GM19395 (cell line): ENCODE results near the gene PSKH1.
"Not testable (repeated sequence)": the region's sequence is repeated elsewhere in the genome, so short reads cannot be mapped to it uniquely, and the experiment has no call there.

Source experiments
- ATAC-seq: cut with Tn5 transposase; IDR thresholded peaks from one replicate; pipeline ENCODE4 v1.9.1; 2021; ENCODE audit warnings: mild to moderate bottlenecking, moderate library complexity; ENCODE audit not compliant: unreplicated experiment

Gene PSKH1

DNA sequence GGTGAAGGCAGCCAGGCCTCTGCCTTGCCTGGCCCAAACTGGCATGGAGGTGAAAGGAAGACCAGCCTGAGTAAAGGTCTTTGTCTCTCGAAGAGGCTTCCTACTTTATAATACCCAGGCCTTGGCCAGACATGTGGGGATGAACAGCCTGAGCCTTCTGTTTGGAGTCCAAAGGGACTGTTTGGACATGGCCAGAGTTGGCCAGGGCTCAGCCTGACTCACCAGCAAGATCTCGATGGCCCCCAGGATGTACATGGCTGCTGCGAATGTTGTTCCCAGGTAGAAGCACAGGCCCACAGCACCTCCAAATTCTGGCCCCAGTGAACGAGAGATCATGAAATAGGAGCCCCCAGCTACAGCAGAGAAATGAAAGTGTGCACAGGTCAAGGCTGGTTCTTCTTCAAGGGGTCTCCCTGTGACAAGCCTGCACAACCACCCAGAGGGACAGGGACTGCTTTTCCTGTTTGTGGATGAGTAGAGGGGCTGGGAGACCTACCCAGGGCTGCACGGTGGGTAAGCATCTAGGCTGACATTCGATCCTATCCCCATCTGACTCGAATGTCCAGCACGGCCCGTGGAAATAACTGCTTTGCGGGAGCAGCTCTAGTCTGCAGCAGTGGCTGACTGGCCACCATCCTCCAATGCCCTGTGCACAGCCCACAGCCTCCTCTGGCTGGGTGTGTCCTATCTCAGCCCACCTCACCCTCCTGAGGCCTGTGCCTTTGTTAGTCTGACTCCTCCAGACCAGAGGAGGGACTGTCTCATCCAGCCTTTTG lies 61.6 kb downstream of the PSKH1 start:
- no peak for ATAC-seq

DNA sequence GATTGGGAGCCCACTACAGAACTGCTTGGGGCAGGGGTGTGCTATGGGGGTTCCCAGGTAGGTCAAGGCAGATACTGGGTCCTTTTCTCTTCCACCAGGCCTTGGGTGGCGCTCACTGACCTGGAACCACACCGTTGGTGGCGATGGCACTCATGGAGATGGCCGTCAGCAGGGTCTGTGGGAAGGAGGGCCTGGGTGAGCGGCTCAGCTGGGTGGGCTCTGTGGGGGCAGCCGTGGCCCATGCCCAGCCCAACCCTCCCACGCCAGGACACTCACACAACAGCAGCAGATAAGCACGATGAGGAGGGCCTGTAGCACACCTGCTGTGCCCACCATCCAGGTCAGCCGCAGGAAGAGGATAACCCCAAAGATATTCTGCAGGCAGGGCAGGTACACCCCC lies 64.6 kb downstream of the PSKH1 start:
- ATAC-seq: no peak

DNA sequence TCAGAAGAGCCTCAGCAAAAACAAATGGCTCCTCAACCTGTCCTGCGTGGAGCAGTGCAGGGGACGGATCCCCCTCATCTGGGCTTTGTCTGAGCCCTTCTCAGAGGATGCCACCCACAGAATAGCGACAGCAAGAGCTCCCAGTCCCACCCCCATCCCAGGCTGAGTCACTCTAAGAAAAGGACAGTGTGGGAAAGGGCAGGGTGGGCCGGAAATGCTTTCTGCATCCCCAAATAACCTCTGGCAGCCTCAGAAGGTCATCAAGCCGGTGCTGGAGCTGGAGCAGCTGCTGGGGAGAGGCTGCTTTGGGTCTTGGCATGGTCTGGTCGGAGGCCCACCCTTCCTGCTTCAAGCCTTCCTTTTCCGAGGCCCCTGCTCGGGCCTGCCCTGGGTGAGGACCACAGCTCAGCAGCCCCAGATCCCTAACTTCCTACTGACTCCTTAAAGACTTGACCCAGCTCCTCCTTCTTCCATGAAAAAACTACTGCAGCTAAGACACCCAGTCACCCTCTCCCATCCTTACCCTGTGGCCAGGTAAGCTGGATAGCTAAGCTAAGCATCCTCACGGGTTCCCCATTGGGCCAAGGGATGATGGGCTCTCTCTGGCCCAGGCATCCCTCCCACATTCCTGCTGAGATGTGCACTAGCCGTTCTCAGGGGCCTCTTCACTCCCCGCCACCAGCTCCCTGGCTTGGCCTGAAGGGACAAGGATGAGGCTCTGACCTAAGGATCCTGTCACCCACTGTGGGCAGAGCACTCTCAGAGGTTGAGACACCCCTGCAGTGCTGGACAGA lies 66.7 kb downstream of the PSKH1 start:
- no peak for ATAC-seq

DNA sequence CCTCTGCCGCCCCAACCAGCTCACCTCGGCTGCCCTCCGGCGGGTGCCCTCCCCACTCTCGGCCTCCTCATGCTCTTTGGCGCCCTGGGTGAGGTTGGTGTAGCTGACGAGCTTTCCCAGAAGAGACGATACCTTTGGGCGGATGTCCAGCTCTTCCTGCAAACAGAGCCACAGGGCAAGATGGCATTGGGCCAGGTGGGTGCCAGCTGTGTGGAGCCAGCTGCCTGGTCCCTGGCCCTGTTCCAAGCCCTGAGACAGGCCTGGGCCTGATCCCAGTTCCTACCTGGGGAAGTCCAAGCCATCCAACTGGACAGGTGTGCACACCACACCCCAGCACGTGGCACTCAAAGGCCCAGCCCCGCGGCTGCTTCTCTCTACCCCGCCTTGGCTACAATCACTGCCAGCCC lies 68.5 kb downstream of the PSKH1 start:
- ATAC-seq: no peak

DNA sequence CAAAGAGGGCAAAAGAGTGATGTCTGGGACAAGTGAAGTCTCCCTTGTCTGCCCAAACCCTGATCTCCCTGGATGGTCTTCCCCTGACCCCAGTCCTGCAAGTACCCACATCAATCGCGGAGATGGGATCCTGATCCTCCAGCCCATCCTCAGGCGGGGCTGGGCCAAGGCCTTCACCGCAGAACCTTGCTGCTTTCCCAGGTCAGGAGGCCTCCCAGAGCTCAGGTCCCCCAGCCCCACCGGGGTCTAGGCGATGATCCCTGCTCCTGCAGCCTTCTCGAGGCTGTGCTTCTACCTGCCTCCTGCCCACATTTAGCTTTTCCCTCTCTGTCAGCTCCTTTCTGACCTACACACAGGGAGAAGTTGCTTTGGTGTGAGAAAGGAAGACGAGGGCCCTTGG lies 69.1 kb downstream of the PSKH1 start:
- ATAC-seq: no peak

DNA sequence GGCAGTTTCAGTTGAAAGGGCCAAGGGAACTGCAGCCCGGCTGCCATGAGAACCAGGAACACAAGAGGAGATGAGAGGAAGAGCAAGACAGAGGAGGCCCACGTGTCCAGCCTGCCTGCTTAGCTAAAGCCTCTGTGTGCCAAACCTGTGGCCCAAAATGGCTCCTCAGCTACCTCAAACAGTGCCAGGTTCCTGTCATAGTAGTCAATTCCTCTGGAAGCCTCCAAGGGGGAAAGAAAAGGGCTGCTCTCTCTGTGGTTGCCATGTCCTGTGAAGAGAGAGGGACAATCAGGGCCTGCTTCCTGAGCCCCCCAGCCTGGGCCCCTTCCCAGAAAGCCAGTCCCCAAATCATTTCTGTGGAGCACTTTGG lies 70.2 kb downstream of the PSKH1 start:
- ATAC-seq: no peak

DNA sequence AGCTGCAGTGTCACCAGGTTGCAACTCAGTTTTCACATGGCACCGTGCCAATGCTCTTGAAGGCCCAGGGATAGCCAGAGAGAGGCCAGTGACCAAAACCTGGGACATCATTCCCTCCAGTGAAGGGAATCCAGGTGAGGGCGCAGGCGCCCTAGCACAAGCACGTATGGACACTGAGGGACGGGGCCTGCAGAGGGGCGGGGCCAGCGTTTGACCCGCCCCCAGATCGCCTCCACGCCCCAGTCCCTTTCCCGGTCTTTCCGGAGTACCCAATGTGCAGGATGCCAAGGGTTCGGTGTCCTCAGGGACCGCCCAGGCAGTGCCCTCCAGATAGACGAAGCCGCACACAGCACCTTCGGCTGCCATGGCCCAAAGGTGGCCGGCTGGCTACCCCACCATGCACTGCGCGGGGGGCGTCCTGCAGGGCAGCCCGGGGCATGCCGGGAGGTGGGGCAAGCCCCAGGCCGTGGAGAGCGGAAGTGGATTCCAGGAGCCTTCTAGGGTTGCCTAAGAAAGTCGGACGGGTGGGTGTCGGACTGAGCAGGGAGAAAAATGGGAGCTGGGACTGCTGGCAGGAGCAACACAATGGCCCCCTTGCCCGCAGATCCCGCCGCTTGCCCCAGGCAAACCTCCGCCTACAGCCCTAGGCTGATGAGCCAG lies 70.7 kb downstream of the PSKH1 start:
- no peak for ATAC-seq

DNA sequence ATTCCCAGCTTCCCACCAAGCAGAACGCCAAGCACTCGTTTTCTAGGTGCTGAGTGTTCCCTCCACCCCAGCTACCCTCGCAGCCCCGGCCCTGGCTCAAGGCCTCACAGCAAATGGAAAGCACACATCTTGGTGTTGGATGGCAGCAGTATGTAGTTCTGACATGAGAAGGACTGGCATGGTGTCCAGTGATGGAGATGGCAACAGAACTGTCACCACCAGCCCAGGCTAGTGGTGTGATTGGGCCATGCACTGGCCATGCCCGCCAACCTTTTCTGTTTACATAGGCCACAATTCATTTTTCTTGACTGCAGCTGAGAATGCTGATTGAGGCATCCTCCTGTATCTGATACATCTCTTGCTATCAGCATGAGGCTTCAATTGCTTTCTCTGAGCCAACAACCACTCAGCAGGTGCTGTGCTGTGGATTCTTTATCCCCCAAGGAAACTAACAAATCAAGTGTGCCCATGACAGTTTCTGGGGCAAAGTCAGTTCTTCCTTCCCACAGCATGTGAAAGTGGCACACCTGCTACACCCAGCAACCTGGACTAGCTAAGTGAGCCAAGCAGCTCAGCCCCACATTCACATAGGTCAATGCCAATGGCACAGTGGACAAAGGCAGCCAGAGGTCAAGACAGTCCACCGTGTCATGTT lies 71.5 kb downstream of the PSKH1 start:
- ATAC-seq: no peak

DNA sequence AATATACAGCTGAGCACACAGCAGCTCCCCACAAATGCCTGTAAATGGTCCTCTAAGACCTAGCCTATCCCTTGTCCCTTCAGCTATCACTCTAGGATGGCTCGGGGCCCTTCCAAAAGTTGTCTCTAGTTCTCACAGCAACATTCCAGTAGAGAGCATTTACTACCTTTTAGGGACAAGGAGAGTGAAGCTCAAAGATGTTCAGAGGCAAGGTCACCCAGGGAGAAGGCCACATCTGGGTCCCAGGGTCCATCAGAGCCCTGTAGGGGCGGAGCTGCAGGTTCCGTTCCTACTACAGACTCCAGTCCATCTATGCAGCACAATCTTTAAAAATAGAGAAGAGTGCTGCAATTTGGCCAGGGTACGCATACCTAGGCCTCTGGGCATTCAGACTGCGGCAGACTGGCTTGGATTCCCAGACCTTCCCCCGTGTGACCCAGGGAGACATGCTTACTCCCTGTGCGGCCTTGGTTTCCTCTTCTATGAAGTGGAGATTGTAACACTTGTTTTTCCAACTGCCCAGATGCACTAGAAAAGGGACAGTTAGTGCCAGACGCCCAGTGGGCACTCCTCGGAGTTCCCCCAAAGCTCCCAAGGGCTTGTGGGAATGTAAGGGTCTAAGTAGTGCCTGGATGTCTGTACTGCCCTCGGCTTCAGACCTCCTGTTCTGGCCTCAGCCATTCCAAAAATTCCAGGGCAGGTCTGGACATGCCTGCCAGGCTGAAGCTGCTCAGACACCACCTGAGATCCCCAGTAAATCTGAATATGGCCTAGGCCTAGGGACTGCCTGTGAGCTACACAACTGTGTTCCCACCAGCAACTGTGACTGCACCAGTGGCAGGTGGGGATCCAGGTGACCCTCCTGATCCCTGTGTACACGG lies 72.9 kb downstream of the PSKH1 start:
- no peak for ATAC-seq

DNA sequence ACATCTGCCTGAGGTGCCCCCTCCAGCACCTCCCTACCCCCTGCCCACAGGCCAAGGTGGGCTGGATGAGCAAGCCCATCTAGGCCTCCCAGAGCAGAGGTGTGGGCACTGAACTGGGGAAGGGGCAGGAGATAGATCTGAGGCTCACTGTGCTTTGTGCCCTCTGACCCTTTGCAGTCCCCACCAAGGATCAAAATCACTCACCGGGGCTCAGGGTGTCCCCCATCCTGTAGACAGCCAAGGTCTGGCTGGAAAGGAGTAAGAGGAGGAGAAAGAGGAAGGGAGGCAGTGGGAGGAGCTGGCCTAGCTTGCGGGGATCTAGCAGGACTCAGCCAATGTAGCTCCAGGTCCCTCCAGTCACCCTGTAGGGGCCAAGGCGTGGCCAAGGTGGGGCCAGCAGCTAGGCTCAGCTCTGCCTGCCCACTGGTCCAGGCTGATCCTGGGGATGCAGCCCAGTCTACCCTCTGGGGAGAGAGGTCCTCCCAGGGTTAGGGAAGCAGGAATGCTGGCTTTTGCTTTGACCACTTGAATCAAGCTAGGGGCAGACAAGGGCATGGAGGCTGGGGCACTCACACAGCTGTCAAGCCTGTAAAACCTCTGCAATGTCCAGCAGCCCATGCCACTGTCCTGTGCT lies 73.6 kb downstream of the PSKH1 start:
- no peak for ATAC-seq

DNA sequence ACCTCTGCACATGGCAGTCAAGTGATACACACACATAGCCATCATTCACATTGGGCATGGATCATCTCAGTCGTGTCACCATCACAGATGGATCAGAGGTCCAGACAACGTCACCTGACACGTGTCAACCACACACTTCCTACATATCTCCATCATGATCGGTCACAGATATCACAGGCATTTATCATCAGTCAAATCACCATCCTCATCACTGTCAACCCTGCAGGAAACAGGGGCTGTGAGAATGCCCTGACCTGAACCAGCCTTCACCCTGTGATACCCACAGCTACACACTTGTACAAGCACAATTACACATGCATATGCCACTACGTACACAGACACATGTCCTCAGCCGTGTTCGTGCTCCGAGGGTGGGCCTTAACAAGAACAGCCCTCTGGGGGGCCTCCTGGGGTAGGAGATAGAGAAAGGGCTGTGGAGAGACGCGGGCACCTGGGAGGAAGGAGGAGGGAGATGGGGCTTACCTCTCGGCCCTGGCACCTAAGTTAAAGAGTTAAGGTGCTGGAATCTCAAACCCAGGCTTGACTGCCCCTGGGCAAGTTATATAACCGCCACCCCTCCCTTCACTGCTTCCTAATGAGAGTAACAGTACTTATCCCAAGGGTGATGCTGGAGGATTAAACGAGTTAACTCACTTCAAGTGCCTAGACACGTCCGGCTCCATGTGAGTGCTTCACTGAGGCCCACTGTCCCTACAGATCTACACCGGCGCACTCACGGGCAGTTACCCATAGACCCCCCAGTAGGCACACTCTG lies 74.3 kb downstream of the PSKH1 start:
- ATAC-seq: no peak

DNA sequence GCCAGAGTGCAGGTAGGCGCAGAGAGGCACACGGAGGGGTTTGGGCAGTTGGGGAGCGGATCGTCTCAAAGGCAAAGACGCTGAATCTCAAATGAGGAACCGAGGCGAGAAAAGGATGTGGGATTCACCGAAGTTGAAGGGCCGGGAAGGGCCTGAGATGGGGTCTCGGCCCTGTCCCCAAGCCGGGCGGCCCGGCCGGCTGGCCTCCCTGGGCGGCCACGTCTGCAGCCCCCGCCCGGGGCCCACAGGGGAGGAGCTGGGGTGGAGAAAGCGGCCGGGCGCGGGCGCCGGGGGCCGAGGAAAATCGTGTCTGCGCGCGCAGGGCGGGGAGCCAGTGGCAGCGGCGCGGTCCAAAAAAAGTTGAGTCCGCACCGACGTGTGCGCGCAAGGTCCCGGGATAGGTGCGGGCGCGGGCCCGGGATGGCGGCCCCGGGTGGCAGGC lies 74.9 kb downstream of the PSKH1 start:
- ATAC-seq: peak; percentile 29

DNA sequence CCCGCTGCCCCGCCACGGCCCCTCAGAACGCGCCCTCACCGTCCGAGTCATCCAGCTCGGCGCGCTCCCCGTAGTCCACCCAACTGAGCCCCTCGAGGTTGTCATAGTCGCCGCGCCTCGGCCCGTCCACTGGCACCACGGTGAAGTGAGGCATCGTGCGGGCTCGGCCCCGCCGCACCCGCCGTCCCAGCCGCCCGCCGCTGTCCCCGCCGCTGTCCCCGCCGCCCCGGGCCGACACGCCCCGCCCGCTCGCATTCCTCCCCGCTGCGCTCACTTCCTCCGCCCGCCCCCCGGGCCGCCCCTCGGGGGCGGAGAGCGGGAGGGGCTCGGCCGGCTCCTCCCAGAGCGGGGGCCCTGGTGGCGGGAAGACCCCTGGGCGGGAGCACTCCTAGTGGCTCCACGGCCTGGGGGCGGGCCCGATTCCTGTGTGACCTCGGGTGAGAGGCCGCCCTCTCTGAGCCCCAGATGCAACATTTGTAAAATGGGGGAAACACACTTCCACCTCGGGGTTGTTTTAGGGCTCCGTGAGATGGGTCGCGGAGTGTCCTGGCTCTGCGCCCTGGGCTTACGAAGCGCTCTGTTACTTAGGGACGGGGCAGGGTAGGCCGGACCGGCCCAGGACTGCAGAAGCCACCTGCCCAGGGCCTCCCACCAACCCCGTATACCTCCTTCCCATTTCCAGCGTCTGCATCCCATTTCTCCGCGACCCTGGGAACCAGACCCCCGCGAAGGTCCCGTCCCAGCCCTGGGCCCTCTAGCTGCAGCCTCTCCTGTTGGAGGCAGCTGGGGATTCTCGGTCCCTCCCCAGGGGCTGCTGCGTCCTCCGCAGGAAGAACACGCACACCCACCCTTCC lies 75.6 kb downstream of the PSKH1 start, which contains the start of gene SLC12A4:
Gene SLC12A4, minus strand, starts transcription at position 238 of the 854 bp plus-strand sequence. Its CDS starts 84 bp downstream, at position 154.
- ATAC-seq: peak; percentile 72

DNA sequence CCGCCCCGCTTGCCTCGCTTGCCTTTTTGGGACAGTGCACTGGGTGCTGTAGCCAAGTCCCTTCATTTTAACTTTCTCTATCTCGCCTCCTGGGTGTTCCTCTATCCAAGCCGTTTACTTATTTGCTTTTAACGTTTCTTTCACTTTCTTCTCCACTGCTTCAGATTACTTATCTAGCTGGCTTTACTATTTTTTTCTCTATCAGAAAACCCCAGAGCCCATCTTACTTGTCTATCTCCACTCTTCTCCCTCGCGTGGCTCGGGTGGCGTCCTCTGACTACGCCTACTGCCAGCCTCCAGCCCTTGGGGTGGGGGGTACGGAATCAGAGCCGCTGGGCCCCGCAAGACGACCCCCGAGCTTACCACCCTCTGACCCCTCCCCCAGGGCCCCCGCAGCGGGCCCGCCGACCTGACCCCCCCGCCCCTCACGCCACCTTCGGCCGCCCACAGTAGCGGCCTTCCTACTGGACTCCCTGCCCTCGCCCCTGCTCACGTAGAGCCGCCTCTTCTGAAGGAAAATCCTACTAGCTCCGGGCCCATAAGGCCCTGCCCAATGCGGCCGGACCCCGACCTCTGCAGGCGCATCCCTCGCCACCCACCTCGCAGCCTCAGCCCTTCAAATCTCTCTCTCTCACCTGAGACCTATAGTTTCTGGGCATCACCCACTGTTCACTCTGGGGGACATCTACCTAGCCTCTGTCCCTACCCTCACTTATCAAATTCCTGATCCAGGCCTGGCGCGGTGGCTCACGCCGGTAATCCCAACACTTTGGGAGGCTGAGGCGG lies 76.4 kb downstream of the PSKH1 start:
- ATAC-seq: no peak

DNA sequence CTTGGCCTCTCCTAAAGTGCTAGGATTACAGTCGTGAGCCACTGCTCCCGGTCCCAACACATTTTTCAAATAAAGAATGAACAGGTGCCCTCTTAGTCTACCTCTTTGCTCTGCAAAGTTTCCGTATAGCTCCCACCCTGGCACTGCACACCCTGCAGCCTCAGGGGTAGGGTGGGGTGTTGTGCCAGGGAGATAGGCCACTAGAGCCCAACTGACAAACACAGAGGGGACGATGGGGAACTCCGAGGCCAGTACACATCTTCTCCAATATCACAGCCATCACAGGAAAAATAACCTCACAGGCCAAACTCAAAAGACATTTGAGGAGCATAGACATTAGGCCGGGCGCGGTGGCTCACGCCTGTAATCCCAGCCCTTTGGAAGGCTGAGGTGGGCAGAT lies 78.1 kb downstream of the PSKH1 start:
- no peak for ATAC-seq

DNA sequence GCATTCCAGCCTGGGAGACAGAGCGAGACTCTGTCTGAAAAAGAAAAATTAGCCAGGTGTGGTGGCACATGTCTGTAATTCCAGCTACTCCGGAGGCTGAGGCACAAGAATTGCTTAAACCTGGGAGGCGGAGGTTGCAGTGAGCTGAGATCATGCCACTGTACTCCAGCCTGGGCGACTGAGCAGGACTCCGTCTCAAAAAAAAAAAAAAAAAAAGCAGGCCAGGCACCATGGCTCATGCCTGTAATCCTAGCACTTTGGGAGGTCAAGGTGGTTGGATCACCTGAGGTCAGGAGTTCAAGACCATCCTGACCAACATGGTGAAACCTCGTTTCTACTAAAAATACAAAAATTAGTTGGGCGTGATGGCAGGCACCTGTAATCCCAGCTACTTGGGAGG lies 79.2 kb downstream of the PSKH1 start:
- not testable (repeated sequence) for ATAC-seq
